Vein endothelial cell (primary cell): ENCODE data around the gene LAMA4. TPM values are rescaled to one million over a fixed set of nuclear protein-coding genes. Genes with fewer than 3 reads are reported as not detected.

ENCODE experiments used
- small RNA-seq: library from RNA; depleted of rRNA; stranded (forward); fragments of <200 nt; gene quantifications from one replicate; pipeline ENCODE3, GENCODE V24; 2012
- total RNA-seq: library from RNA; depleted of rRNA; stranded (reverse); fragments of >200 nt; gene quantifications from 2 replicates; pipeline ENCODE4 v1.2.3, GENCODE V29; 2012

Gene LAMA4
- total RNA-seq, result 792 and 828 TPM in 2 replicates

GRCh38 chr6:112253841-112254816 lies at the start of gene LAMA4:
LAMA4 (minus strand) TSS chr6:112254567; CDS start chr6:112254150, 417 bp downstream.

GRCh38 chr6:112087136-112087911 lies 167.0 kb downstream of the LAMA4 start, which contains the start of the genes FAM229B and TUBE1:
FAM229B (plus strand) TSS chr6:112087591; CDS start chr6:112099284, 11,693 bp downstream.
TUBE1 (minus strand) TSS chr6:112087482; CDS start chr6:112087434, 48 bp downstream.

Small RNAs within 50 kb of the gene (small RNA-seq; reads per million reads assigned to genes)
- not detected for gene RNU6-1226P

Other genes with a start within 250 kb of the LAMA4 start
- not detected in 2 replicates for gene CCN6, start 200.5 kb downstream of the LAMA4 start, total RNA-seq
- 16.0 and 19.8 TPM in 2 replicates for gene TUBE1, start 167.1 kb downstream of the LAMA4 start, total RNA-seq
- 3.2 and 5.9 TPM in 2 replicates for gene FAM229B, start 167.0 kb downstream of the LAMA4 start, total RNA-seq
- 0.10 TPM in 1 of 2 replicates, not detected in the other for gene RFPL4B, start 92.8 kb upstream of the LAMA4 start, total RNA-seq